Transverse colon (tissue), 3 donors: ENCODE data around the gene ZRANB2.

Experiments used
- CTCF ChIP-seq, 5 experiments: fragments of 200-600 bp in 3 of 5; fragments of 450-650 bp in 2 of 5; sonication (generic) in 3 of 5; IDR thresholded peaks; 1 replicate in 2 of 5; 2 replicates in 3 of 5; pipeline ENCODE4 v1.5.1; 2016 to 2017; ENCODE audit warnings: antibody characterized with exemption in 5 of 5, inconsistent platforms in 3 of 5, mild to moderate bottlenecking in 2 of 5, moderate library complexity in 1 of 5
- POLR2A ChIP-seq: fragments of 450-650 bp; IDR thresholded peaks from one replicate; pipeline ENCODE4 v1.6.1; 2016; ENCODE audit warnings: antibody characterized with exemption, mild to moderate bottlenecking, moderate library complexity

GRCh38 chr1:71028981-71029380, 51.9 kb downstream of the ZRANB2 start:
- no peak for TF ChIP-seq CTCF (IDR thresholded peaks at IDR 0.05)
- no peak for TF ChIP-seq POLR2A
